CMK (cell line): ENCODE measurements around the gene RTN1.

Experiments used
- DNase-seq: peaks from one replicate; pipeline ENCODE4 v3.0.0-alpha.2; 2010; ENCODE audit warnings: low read depth

Gene RTN1

DNA sequence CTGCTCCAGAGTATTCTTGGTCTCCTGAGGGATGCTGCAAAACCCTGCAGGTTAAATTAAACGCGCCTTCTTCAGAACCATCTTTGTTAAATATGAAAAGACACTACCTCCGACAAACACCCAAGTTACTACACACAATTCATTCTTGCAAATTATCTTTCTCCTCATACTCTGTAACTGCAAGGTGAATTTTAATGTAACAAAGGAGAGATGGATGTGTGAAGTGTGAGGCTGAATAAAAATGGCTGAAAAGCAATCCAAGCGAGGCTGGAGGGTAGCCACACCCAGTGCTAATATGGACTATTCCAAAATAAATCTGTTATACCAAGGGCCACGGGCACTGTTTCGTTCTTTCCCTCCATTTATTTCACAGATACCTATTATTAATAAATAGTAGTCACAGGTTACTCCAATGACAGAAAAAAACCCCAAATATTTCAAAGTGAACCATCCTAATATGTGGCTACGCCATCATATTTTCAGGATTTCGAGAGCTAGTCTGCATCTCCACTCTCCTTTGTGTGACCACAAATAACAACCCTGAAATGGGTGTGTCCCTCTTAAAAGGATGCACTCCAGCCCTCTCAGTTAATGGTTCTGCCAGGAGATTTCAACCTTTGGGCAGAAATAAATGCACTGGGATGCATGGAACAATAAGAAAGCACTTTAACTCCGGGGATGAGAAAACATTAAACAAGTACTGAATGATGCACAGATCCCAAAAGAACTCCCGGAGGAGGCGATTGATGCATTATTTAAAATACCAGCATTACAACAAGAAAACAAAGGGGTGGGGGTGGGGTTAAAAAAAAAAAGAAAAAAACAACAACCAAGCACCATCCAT, 240.9 kb downstream of the RTN1 start:
- DNase-seq: no peak

GRCh38 chr14:59627011-59627520, 243.5 kb downstream of the RTN1 start:
- no peak for DNase-seq

DNA sequence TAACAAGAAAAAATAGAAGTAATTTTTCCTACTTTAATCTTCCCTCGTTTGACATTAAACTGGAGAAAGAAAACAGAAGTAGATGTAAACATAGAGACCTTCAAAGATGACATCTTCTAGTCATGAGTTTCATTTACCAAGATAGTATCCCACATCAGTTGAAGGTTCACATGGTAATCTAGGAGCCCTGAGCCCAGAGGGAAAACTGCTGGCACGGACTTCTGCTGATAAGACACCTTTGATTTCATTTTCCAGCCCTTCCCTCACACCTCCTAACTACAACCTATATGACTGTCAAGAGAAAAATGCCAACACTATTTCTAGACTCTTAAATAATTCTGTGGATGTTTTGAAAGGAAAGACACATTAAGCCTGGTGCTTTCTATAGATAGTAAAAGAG, 247.9 kb downstream of the RTN1 start:
- DNase-seq: no peak

DNA sequence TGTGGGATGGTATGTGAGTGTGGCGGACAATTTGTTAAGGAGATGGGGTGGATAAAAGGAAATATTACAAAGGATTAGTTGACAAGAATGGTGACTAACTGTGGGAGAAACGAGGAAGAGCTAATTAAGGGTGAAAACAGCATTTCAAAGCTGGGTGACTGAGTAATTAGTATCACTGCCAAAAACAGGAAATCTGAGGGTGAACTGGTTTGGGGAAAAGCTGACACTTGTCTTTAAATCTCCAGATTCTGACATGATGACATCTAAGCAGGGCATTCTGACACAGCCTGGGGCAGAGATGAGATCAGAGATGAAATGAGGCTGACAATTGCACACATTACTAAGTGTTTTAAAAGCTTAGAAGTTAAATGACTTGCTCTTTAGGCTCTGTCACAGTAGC, 251.5 kb downstream of the RTN1 start:
- no peak for DNase-seq

GRCh38 chr14:59601056-59601455, 269.5 kb downstream of the RTN1 start:
- DNase-seq: no peak

- DNase-seq: no peak
Measured at GRCh38 chr14:59600211-59600945, 270.2 kb downstream of the RTN1 start.

GRCh38 chr14:59595071-59595470, 275.5 kb downstream of the RTN1 start:
- DNase-seq: no peak

- no peak for DNase-seq
Measured at GRCh38 chr14:59591641-59592370, 278.8 kb downstream of the RTN1 start.

DNA sequence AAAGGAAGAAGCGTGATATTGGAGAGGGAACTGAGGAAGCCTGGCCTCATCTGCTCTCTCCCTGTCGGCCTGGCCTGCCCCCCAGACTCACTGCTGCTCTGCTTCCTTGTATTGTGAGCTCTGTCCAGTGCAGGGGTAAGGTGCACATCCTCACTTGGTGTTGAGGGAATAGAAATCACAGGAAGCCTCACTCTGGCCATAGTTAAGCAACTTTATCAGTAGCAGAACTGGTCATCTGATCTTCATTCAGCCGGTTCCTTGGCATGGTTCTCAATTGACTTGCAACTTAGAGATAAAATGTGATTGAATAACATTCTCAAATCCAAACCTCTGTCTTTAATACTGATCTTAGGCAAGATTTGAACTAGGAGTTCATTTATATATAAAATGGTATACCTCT, 282.5 kb downstream of the RTN1 start:
- DNase-seq: no peak

DNA sequence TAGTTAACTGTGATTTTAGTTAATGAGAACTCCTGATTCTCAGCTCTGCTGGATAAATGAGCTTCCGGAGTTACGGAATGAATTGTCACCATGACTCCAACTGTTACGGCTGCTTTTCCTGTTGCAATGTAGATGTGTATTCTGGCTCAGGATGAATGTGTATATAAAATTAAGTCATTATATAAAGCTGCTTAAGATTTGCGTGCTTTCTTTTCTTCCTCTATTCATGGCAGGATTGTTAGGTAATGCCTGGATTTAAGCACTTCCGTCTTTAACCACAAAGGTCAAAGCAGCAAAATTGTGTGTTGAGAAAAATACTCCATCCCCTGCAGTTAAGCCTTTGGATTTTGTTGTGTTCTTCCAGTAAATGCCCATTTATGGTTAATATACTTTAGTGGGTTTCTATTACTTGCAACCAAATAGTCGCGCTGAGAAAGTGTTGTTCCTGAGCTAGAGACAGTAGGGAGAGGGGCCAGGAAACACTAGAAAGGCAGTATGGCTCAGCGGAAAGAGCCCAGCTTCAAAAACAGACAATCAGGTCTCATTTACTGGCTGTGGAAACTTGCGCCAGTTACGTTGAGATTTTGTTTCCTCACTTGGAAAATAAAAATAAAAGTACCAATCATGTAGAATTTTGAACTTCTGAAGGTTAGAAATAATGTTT, 284.6 kb downstream of the RTN1 start:
- DNase-seq: no peak

GRCh38 chr14:59583755-59584154, 286.8 kb downstream of the RTN1 start:
- DNase-seq: no peak

DNA sequence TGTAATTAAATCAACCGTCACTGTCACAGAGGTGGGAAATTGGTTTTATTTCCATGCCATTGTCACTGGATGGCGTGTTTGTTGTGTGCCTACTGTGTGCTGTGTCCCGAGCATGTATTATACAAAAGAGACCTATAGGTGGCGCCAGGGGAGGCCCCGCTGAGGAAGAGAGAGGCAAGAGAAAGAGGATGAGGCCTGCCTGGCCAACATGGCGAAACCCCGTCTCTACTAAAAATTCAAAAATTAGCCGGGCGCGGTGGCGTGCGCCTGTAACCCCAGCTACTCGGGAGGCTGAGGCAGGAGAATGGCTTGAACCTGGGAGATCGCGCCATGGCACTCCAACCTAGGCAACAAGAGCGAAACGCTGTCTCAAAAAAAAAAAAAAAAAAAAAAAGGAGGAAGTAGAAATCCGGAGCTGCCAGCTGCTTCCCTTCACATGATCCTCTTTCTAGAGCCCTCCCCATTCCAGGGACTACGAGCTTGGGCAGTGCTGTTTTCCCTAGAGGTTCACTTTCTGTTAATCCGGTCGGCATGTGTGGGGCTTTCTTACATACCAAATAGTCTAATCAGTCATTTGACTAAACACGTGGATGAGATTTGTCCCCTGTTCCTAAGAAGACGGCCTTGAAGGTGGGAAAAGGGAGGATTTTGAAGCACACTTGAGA, 287.6 kb downstream of the RTN1 start:
- no peak for DNase-seq

DNA sequence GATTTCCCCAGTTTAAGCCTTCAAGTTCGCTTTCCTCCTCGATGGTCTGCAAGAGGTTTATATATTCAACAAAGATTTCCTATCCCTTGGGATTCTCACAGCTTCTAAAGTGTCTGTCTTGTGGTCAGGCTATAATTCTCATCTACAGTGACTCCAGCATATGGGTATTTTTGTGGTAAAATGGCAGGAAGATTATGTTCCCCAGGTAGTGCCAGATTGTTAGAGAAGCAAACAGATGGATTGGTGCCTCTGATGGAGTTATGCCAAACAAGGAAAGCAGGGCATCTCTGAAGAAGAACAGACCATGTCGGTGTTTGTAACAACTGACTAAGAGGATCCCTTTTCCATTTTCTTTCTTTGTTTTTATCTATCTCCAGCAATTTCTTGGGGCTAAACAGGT, 288.4 kb downstream of the RTN1 start:
- no peak for DNase-seq

- DNase-seq: no peak
Measured at GRCh38 chr14:59580911-59581310, 289.7 kb downstream of the RTN1 start.

GRCh38 chr14:59576332-59577294, 294.0 kb downstream of the RTN1 start, which contains the start of gene CCDC175:
Gene CCDC175 (minus strand): TSS chr14:59576812. CDS start chr14:59576775, 37 bp downstream.
- peak; percentile 34 for DNase-seq

DNA sequence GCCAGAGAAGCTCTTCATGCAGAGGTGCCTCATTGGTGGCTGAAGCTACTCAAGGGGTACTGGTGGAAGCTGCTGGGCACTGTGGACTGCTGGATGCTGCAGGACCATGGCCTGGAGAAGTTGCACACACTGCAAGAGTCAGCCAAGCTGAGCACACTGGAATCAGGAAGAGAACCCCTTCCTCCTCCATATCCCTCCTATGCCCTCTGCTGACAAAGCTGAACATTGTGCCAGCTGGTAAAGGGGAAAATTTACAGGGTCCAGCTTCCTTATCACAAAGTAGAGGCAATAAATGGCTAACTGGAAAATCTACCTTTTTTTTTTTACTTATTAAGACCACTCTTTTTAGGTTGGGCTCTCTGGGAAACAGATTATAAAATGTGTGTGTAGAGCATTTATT, 300.5 kb downstream of the RTN1 start:
- DNase-seq: no peak

GRCh38 chr14:59566725-59567124, 303.9 kb downstream of the RTN1 start:
- DNase-seq: no peak

- DNase-seq: no peak
Measured at GRCh38 chr14:59566296-59566695, 304.3 kb downstream of the RTN1 start.

DNA sequence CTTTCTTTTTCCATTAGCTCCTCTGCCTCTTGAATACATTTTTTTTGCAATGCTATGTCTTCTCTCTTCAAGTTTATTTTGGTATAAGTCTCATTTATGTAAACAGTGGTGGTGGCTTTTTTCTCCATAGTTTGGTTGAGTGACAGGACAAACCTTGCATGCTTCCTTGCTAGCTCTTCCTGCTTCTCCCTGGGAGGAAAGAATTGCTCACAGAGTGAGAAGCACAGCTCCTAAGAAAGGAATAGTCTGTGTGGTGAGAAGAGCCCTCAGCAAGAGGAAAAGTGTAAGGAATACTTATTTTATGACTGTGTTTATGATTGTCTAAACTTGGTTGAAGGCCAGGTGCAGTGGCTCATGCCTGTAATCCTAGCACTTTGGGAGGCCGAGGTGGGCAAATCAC, 305.5 kb downstream of the RTN1 start:
- no peak for DNase-seq

- DNase-seq: no peak
Measured at GRCh38 chr14:59564366-59564765, 306.2 kb downstream of the RTN1 start.
